Measurements from ENCODE around the gene WHRN.
A peak's percentile ranks its signal among the peaks of the same experiment; 100 is the strongest.

The WHRN gene

GRCh38 chr9:114491430-114492003 lies 13.8 kb downstream of the WHRN start:
- no peak for DNase-seq

- no peak for DNase-seq
These were observed 15.3 kb downstream of the WHRN start for GRCh38 chr9:114489928-114490327.

- DNase-seq = no peak
These were observed 16.7 kb downstream of the WHRN start for GRCh38 chr9:114488398-114489129.

- peak; percentile 2 for DNase-seq
These were observed 17.5 kb downstream of the WHRN start for GRCh38 chr9:114487607-114488300.

GRCh38 chr9:114486205-114486963 lies 18.9 kb downstream of the WHRN start:
- no peak for DNase-seq

- no peak for DNase-seq
These were observed 20.3 kb downstream of the WHRN start for GRCh38 chr9:114484854-114485443.

GRCh38 chr9:114484215-114484853 lies 20.9 kb downstream of the WHRN start:
- no peak for DNase-seq

- no peak for DNase-seq
These were observed 21.8 kb downstream of the WHRN start for GRCh38 chr9:114483499-114483898.

GRCh38 chr9:114482593-114482992 lies 22.7 kb downstream of the WHRN start:
- DNase-seq = no peak

GRCh38 chr9:114481789-114482188 lies 23.5 kb downstream of the WHRN start:
- no peak for DNase-seq

- no peak for DNase-seq
These were observed 24.4 kb downstream of the WHRN start for GRCh38 chr9:114480746-114481435.

GRCh38 chr9:114478871-114479270 lies 26.4 kb downstream of the WHRN start:
- DNase-seq = no peak

GRCh38 chr9:114478459-114478858 lies 26.8 kb downstream of the WHRN start:
- no peak for DNase-seq

GRCh38 chr9:114477642-114478041 lies 27.6 kb downstream of the WHRN start:
- no peak for DNase-seq

- DNase-seq = no peak
These were observed 28.3 kb downstream of the WHRN start for GRCh38 chr9:114476891-114477469.

GRCh38 chr9:114475412-114476135 lies 29.7 kb downstream of the WHRN start:
- no peak for DNase-seq

- DNase-seq = no peak
These were observed 30.8 kb downstream of the WHRN start for GRCh38 chr9:114474425-114474824.

- no peak for DNase-seq
These were observed 31.8 kb downstream of the WHRN start for GRCh38 chr9:114473447-114473801.

GRCh38 chr9:114472765-114473446 lies 32.4 kb downstream of the WHRN start:
- no peak for DNase-seq

GRCh38 chr9:114471157-114471556 lies 34.1 kb downstream of the WHRN start:
- no peak for DNase-seq

Data from GF-D8 (cell line).